Keratinocyte (primary cell): Measurements from ENCODE around the gene ATP11A. TPM values are rescaled to one million over a fixed set of nuclear protein-coding genes. Genes with fewer than 3 reads are reported as not detected.

ENCODE experiments used
- DNase-seq: peaks from one replicate; pipeline ENCODE4 v3.0.0-alpha.2; 2011; ENCODE audit warnings: low read depth, missing footprints, low spot score
- FAIRE-seq: peaks from 2 replicates; lab custom pipeline; 2011; peaks lifted over from hg19 to GRCh38; lab: Jason Lieb, UNC
- H2AFZ ChIP-seq: 2 replicates; pipeline ENCODE4 v1.6.0; 2012; ENCODE audit warnings: low read length, control low read depth, inconsistent platforms; ENCODE audit not compliant: control insufficient read depth
- H3K27ac ChIP-seq: 2 replicates; pipeline ENCODE4 v1.5.1; 2011; ENCODE audit warnings: low read length; ENCODE audit not compliant: control insufficient read depth, insufficient read depth
- H3K27me3 ChIP-seq: 3 replicates; pipeline ENCODE4 v1.6.0; 2011; ENCODE audit warnings: low read length; ENCODE audit not compliant: control insufficient read depth, insufficient read depth; ENCODE audit errors: extremely low read depth
- H3K36me3 ChIP-seq, 2 experiments: 2 replicates in 1 of 2; 3 replicates in 1 of 2; pipeline ENCODE4 v1.5.1; 2011; ENCODE audit warnings: low read length in 2 of 2, mild to moderate bottlenecking in 1 of 2; ENCODE audit not compliant: control insufficient read depth in 2 of 2, insufficient read depth in 2 of 2; ENCODE audit errors: extremely low read depth in 1 of 2
- H3K4me1 ChIP-seq: 3 replicates; pipeline ENCODE4 v1.5.1; 2011; ENCODE audit warnings: low read length; ENCODE audit not compliant: control insufficient read depth, insufficient read depth; ENCODE audit errors: extremely low read depth
- H3K4me2 ChIP-seq: 3 replicates; pipeline ENCODE4 v1.6.0; 2011; ENCODE audit warnings: low read depth, low read length; ENCODE audit not compliant: control insufficient read depth, insufficient read depth; ENCODE audit errors: extremely low read depth
- H3K4me3 ChIP-seq, 3 experiments: fragments of 200-600 bp in 1 of 3; sonication (generic) in 1 of 3; 2 replicates in 2 of 3; 3 replicates in 1 of 3; pipeline ENCODE4 v1.5.1; 2011 to 2016; ENCODE audit warnings: low read length in 3 of 3, mild to moderate bottlenecking in 3 of 3, control low read depth in 2 of 3, inconsistent platforms in 1 of 3, low read depth in 1 of 3, mixed read lengths in 1 of 3, mixed run types in 1 of 3, moderate library complexity in 1 of 3; ENCODE audit not compliant: control insufficient read depth in 2 of 3, insufficient read depth in 2 of 3; ENCODE audit errors: extremely low read depth in 1 of 3
- H3K79me2 ChIP-seq: 2 replicates; pipeline ENCODE4 v1.6.0; 2012; ENCODE audit warnings: low read length; ENCODE audit not compliant: control insufficient read depth, insufficient read depth
- H3K9ac ChIP-seq: 3 replicates; pipeline ENCODE4 v1.6.0; 2011; ENCODE audit warnings: low read length; ENCODE audit not compliant: control insufficient read depth, insufficient read depth; ENCODE audit errors: extremely low read depth
- H3K9me1 ChIP-seq: 3 replicates; pipeline ENCODE4 v1.6.0; 2011; ENCODE audit warnings: low read length; ENCODE audit not compliant: control insufficient read depth, insufficient read depth; ENCODE audit errors: extremely low read depth
- H3K9me3 ChIP-seq: 2 replicates; pipeline ENCODE4 v1.5.1; 2012; ENCODE audit warnings: low read depth, low read length; ENCODE audit not compliant: control insufficient read depth
- H4K20me1 ChIP-seq: 3 replicates; pipeline ENCODE4 v1.6.0; 2011; ENCODE audit warnings: low read length; ENCODE audit not compliant: control insufficient read depth, insufficient read depth; ENCODE audit errors: extremely low read depth
- EZH2 ChIP-seq: IDR thresholded peaks from one replicate; pipeline ENCODE4 v1.6.1; 2012; ENCODE audit warnings: inconsistent platforms, mild to moderate bottlenecking, low read length, moderate library complexity
- dilution Hi-C: fragments of 300-500 bp; cut with MboI; formaldehyde crosslinking; loops from one replicate; pipeline ENCODE4 v1.7.0; 2020; ENCODE audit warnings: low sequenced_read_pairs; ENCODE audit not compliant: extremely low pct_ligation_motif_present
- polyA plus RNA-seq, 5 experiments: library from polyadenylated mRNA; depleted of rRNA in 3 of 5; stranded (reverse) in 3 of 5; stranded (forward) in 1 of 5; unstranded in 1 of 5; fragments of >200 nt; gene quantifications; 1 replicate in 1 of 5; 2 replicates in 3 of 5; 3 replicates in 1 of 5; pipeline versions ENCODE4 v1.2.1 to v1.2.3, GENCODE V29; 2011 to 2012; ENCODE audit warnings: missing spikeins in 2 of 5, low read depth in 1 of 5, low replicate concordance in 1 of 5
- TF ChIP-seq, protein P1 (sequence below), 3 experiments: IDR thresholded peaks in 1 of 3; conservative IDR thresholded peaks in 1 of 3; optimal IDR thresholded peaks in 1 of 3; 2 replicates in 2 of 3; 3 replicates in 1 of 3; pipeline versions ENCODE3 to v1.5.1; 2011; ENCODE audit warnings: low read length in 3 of 3, mild to moderate bottlenecking in 3 of 3, moderate library complexity in 2 of 3, control low read depth in 1 of 3, inconsistent platforms in 1 of 3; ENCODE audit not compliant: insufficient read depth in 2 of 3; ENCODE audit errors: extremely low read depth in 1 of 3

Gene ATP11A
- polyA plus RNA-seq, 1 donor (not counting 4 experiments of a cell fraction or from before 2014, with no cell fraction given), result 4.3 TPM

DNA sequence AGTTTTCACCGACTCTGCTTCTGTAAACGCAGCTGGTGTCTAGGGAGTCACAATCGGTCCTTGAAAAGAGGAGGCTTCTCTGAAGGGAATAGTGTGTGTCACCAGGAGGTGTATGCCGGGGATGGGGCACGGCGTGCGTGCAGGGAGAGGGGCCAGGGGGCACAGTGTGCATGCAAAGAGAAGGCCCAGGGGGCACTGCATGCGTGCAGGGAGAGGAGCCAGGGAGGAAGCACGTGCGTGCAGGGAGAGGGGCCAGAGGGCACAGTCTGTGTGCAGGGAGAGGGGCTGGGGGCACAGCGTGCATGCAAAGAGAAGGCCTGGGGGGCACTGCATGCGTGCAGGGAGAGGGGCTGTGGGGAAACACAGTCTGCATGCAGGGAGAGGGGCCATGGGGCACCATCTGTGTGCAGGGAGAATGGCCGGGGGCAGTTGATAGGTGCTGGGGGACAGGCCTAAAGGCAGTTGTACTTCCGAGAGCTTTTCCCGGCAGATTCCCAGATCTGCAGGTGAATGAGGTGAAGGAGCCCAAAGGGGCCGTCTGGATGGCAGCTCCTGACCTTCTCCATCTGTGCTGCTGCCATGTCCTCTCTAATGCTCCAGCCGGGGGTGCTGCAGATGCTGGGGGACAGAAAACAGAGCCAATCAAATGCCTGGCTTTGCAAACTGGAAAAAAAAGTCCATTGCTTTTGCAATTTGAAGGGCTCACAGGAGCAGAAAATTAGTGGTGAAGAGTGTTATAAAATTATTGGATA lies 36.4 kb downstream of the ATP11A start:
- H3K9me3 ChIP-seq, result no peaks in the 10 kb centered on the region
- peaks cover 23% of the 10 kb centered on the region for H4K20me1 ChIP-seq
- FAIRE-seq (no peak), DNase-seq (no peak)
- peak overlapping the region; percentile 73 for H3K4me2 ChIP-seq
- no peak overlapping the region for H3K9ac ChIP-seq
- H3K79me2 ChIP-seq, result peaks cover 17% of the 10 kb centered on the region
- no peak overlapping the region for H2AFZ ChIP-seq
- no peak overlapping the region for H3K27ac ChIP-seq
- TF ChIP-seq, protein P1, sequence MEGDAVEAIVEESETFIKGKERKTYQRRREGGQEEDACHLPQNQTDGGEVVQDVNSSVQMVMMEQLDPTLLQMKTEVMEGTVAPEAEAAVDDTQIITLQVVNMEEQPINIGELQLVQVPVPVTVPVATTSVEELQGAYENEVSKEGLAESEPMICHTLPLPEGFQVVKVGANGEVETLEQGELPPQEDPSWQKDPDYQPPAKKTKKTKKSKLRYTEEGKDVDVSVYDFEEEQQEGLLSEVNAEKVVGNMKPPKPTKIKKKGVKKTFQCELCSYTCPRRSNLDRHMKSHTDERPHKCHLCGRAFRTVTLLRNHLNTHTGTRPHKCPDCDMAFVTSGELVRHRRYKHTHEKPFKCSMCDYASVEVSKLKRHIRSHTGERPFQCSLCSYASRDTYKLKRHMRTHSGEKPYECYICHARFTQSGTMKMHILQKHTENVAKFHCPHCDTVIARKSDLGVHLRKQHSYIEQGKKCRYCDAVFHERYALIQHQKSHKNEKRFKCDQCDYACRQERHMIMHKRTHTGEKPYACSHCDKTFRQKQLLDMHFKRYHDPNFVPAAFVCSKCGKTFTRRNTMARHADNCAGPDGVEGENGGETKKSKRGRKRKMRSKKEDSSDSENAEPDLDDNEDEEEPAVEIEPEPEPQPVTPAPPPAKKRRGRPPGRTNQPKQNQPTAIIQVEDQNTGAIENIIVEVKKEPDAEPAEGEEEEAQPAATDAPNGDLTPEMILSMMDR (optimal IDR thresholded peaks at IDR 0.05 in 1 of 3, IDR thresholded peaks at IDR 0.05 in 1 of 3, conservative IDR thresholded peaks at IDR 0.05 in 1 of 3; ENCODE audit: extremely low read depth in 1 of 3, insufficient read depth in 2 of 3, low read length in 3 of 3), result no peak
- H3K4me3 ChIP-seq, result no peak overlapping the region
- H3K4me1 ChIP-seq, result peaks cover 26% of the 10 kb centered on the region
- H3K36me3 ChIP-seq, result no peaks in the 10 kb centered on the region
- no peaks in the 10 kb centered on the region for H3K27me3 ChIP-seq
- dilution Hi-C loops, result no loop called here
- H3K9me1 ChIP-seq, result peaks cover 4% of the 10 kb centered on the region

DNA sequence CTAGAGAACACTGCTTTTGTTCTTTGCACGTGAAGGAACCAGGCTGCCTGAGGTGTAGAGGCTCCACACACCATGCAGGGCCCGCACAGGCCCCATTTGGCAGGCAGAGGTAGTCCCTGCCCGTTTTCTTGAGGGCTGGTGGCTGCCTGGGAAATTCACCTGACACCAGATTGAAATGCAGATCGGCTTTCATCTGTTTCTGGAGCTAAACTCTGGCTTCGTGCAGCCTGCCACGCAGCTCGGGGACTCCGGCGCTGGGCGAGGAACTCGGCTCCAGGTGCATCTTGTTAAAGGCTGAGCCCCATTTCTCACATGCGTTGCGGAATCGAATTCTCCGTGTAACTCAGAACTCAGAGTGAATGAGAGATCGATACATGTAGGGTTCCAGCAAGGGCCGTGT lies 37.7 kb downstream of the ATP11A start:
- H4K20me1 ChIP-seq, result peaks cover 23% of the 10 kb centered on the region
- H3K9me1 ChIP-seq, result peaks cover 4% of the 10 kb centered on the region
- H3K36me3 ChIP-seq, result no peaks in the 10 kb centered on the region
- DNase-seq (no peak), FAIRE-seq (no peak)
- H3K9me3 ChIP-seq, result no peaks in the 10 kb centered on the region
- no peak overlapping the region for H3K9ac ChIP-seq
- no peak overlapping the region for H3K4me2 ChIP-seq
- TF ChIP-seq, protein P1 (optimal IDR thresholded peaks at IDR 0.05 in 1 of 3, IDR thresholded peaks at IDR 0.05 in 1 of 3, conservative IDR thresholded peaks at IDR 0.05 in 1 of 3; ENCODE audit: extremely low read depth in 1 of 3, insufficient read depth in 2 of 3, low read length in 3 of 3), result no peak
- TF ChIP-seq EZH2, result no peak
- dilution Hi-C loops, result no loop called here
- no peak overlapping the region for H3K4me3 ChIP-seq
- H3K27ac ChIP-seq, result no peak overlapping the region
- no peaks in the 10 kb centered on the region for H3K27me3 ChIP-seq
- H2AFZ ChIP-seq, result no peak overlapping the region
- peaks cover 22% of the 10 kb centered on the region for H3K4me1 ChIP-seq
- peaks cover 19% of the 10 kb centered on the region for H3K79me2 ChIP-seq
